GM18505 (cell line): ENCODE measurements around the gene PREX1.
"Not testable (repeated sequence)": the region's sequence is repeated elsewhere in the genome, so short reads cannot be mapped to it uniquely, and the experiment has no call there.

ENCODE experiments used
- ATAC-seq: cut with Tn5 transposase; IDR thresholded peaks from one replicate; pipeline ENCODE4 v1.9.1; 2021; ENCODE audit not compliant: unreplicated experiment
- POLR2A ChIP-seq: IDR thresholded peaks from 4 replicates; pipeline ENCODE4 v1.6.1; 2011; ENCODE audit warnings: borderline replicate concordance; ENCODE audit not compliant: insufficient read depth, insufficient read length; ENCODE audit errors: extremely low read depth

Gene PREX1

GRCh38 chr20:48841875-48842529, 14.2 kb upstream of the PREX1 start:
- no peak for TF ChIP-seq POLR2A
- no peak for ATAC-seq

- no peak for ATAC-seq
- TF ChIP-seq POLR2A, result no peak
Measured at GRCh38 chr20:48841196-48841874, 13.5 kb upstream of the PREX1 start.

GRCh38 chr20:48839154-48839917, 11.5 kb upstream of the PREX1 start:
- ATAC-seq, result no peak
- no peak for TF ChIP-seq POLR2A

- no peak for TF ChIP-seq POLR2A
- ATAC-seq, result no peak
Measured at GRCh38 chr20:48837014-48837413, 9.2 kb upstream of the PREX1 start.

- TF ChIP-seq POLR2A, result no peak
Measured at GRCh38 chr20:48835390-48835789, 7.6 kb upstream of the PREX1 start.

DNA sequence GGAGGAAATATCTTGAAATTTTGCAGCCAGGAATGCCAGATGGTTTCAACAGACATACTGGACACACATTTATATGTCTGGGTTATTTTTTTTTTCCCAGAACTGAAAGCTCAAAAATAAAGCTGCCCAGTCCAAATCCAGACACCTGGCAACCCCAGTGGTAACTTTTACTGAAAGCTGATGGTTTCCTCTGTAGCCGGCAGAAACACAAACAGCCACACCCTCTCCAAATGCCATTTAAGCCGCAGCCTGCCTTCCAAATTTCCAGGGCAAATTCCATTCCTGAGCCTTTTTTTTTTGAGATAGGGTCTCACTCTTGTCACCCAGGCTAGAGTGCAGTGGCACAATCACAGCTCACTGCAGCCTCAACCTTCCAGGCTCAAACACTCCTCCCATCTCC, 6.5 kb upstream of the PREX1 start:
- no peak for ATAC-seq
- TF ChIP-seq POLR2A, result no peak

More at GRCh38 chr20:48835390-48835789, 7.6 kb upstream of the PREX1 start:
- no peak for ATAC-seq

DNA sequence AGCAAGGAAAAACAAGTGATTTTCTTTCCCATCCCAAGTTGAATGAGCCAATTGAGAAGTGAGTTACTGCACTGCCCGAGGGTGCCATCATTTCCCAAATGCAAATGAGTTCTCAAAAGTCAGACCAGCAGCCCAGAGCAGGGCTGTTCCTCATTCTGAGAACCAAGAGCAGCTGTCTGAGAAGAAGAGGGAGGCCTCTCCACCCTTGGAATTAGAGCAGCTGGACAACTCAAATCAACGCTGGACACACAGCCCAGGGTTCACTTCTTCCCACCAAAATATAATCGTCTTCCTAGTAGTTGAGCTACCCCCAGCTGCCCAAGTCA, 4.6 kb upstream of the PREX1 start:
- ATAC-seq, result no peak
- TF ChIP-seq POLR2A, result no peak

- TF ChIP-seq POLR2A, result no peak
- ATAC-seq, result no peak
Measured at GRCh38 chr20:48831718-48832404, 4.1 kb upstream of the PREX1 start.

- no peak for TF ChIP-seq POLR2A
- no peak for ATAC-seq
Measured at GRCh38 chr20:48830826-48831318, 3.1 kb upstream of the PREX1 start.

- TF ChIP-seq POLR2A, result no peak
- no peak for ATAC-seq
Measured at GRCh38 chr20:48829940-48830339, 2.1 kb upstream of the PREX1 start.

GRCh38 chr20:48828734-48829460, 1.1 kb upstream of the PREX1 start:
- ATAC-seq, result no peak
- no peak for TF ChIP-seq POLR2A

- peak; percentile 17 for ATAC-seq
- no peak for TF ChIP-seq POLR2A
Measured at GRCh38 chr20:48826883-48827771, 672 bp downstream of the PREX1 start.

GRCh38 chr20:48826480-48826879, 1.3 kb downstream of the PREX1 start:
- not testable (repeated sequence) for ATAC-seq
